ENCODE data around the gene PKM.

The PKM gene

DNA sequence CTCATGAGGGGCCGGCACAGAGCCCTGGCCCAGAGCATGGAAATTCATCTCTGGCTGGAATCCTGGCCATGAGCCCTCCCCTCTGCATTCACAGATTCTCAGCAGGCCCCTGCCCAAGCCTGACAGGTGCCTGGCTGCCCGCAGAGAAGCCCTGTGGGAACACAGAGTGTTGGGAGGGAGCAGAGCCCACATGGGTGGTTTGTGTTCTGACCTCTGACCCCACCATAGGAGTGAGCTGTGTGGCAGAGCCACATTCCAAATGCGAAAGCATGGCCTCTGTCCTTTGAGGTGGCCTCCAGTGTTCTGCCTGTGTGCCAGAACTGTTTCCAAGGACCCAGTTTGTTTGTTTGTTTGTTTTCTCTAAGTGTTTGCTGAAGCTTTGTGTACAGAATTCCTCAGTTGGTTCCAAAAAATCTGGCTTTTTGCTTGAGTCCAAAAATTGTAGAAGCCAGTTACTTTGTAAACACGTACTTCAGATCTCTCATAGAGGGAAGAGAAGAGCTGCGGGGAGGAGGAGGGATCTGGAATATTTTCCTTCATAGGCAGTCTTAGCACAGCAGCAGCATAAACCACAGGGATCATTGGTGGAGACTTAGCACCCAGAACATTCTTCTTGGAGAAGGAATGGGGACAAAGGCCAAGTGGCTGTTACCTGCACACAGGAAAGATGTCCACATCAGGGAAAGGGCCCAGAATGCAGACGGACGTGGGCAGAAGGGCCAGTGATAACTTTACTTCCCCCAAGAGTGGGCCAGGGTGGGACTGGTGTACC lies 69.4 kb downstream of the PKM start:
- Mint-ChIP-seq H3K4me3 (no peak overlapping the region), H3K36me3 (no peaks in the 10 kb centered on the region), H3K4me1 (no peaks in the 10 kb centered on the region), H3K27me3 (peaks cover 8% of the 10 kb centered on the region), H3K27ac (no peak overlapping the region), H3K9me3 (no peaks in the 10 kb centered on the region)
- DNase-seq: no peak
- CTCF ChIA-PET: interaction anchor here (1.1 kb wide), 1 partner anchor 408 kb away, joined by 3 read pairs; no protein-coding TSS in a partner anchor

GRCh38 chr15:72160696-72161245 lies 70.2 kb downstream of the PKM start:
- Mint-ChIP-seq H3K27me3 (peaks cover 10% of the 10 kb centered on the region), H3K4me3 (no peak overlapping the region), H3K27ac (no peak overlapping the region), H3K9me3 (no peaks in the 10 kb centered on the region), H3K36me3 (no peaks in the 10 kb centered on the region), H3K4me1 (peaks cover 4% of the 10 kb centered on the region)
- CTCF ChIA-PET: interaction anchor here (1.1 kb wide), 1 partner anchor 408 kb away, joined by 3 read pairs; no protein-coding TSS in a partner anchor
- no peak for DNase-seq

GRCh38 chr15:72156928-72157327 lies 74.1 kb downstream of the PKM start:
- no peak overlapping the region for H3K4me3 Mint-ChIP-seq
- no peak for DNase-seq
- H3K27me3 Mint-ChIP-seq: peaks cover 12% of the 10 kb centered on the region
- no peak overlapping the region for H3K27ac Mint-ChIP-seq
- no peaks in the 10 kb centered on the region for H3K9me3 Mint-ChIP-seq
- no peaks in the 10 kb centered on the region for H3K36me3 Mint-ChIP-seq
- CTCF ChIA-PET: interaction anchor here (0.7 to 2.9 kb wide), 10 partner anchors 9 to 770 kb away, joined by 3 to 46 read pairs (median 4); no protein-coding TSS in a partner anchor
- peaks cover 9% of the 10 kb centered on the region for H3K4me1 Mint-ChIP-seq

DNA sequence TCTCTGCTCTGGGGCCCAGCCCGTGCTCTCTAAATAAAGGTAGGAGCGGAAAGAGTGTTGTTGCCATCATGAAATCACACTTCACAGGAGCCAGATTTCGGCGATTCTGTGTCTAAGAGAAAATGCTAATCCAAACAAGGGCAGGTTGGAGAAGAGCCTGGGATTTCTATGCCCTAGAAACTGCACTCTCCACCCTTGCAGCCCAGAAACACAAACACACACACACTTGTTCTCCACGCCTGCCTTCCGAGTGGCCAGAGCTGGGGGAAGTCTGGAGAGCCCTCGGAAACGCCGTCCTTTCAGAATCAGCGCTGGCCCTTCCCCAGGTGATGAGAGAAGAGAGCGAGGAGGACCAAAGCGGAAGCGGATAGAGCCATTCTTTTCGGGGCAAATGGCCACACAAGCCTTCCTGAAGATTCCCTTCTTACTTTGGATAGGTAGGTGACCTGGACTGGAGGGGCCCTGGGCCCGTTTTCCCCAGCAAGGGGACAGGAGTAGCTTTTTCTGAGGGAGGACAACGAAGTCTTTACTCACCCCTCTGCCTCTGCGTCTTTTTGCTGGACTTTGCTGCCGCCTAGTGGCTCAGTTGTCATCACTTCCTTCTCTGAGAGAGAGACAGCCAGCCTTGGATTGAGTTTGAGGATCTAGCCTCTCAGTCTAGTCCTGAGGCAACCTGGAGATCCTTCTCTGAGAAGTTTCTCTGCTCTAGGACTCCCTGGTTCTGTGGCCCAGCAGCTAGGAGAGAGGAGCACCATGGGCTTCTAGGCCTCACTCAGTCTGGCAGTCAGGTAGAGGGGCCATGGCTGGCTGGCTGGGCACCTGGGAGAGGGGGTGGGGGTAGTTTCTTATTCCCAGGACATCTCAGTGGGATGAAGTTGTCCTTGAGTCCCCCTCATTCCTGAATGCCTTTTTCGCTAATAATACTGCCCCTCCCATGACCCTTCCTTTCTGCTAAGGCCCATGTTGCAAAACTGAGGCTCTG lies 75.1 kb downstream of the PKM start:
- CTCF ChIA-PET: interaction anchor here (0.6 to 2.9 kb wide), 17 partner anchors 9 to 769 kb away, joined by 3 to 46 read pairs (median 4); no protein-coding TSS in a partner anchor
- no peak overlapping the region for H3K27ac Mint-ChIP-seq
- peaks cover 12% of the 10 kb centered on the region for H3K27me3 Mint-ChIP-seq
- H3K36me3 Mint-ChIP-seq: no peaks in the 10 kb centered on the region
- H3K9me3 Mint-ChIP-seq: no peaks in the 10 kb centered on the region
- peak overlapping the region; percentile 65 for H3K4me3 Mint-ChIP-seq
- peak; percentile 89 for DNase-seq
- H3K4me1 Mint-ChIP-seq: peaks cover 9% of the 10 kb centered on the region

GRCh38 chr15:72155003-72155621 lies 75.9 kb downstream of the PKM start:
- peaks cover 9% of the 10 kb centered on the region for H3K4me1 Mint-ChIP-seq
- no peaks in the 10 kb centered on the region for H3K9me3 Mint-ChIP-seq
- no peaks in the 10 kb centered on the region for H3K36me3 Mint-ChIP-seq
- H3K4me3 Mint-ChIP-seq: no peak overlapping the region
- no peak for DNase-seq
- H3K27ac Mint-ChIP-seq: no peak overlapping the region
- CTCF ChIA-PET: interaction anchor here (0.9 to 2.9 kb wide), 5 partner anchors 351 to 411 kb away, joined by 4 to 46 read pairs (median 12); no protein-coding TSS in a partner anchor
- H3K27me3 Mint-ChIP-seq: peaks cover 12% of the 10 kb centered on the region

GRCh38 chr15:72154316-72154715 lies 76.7 kb downstream of the PKM start:
- Mint-ChIP-seq H3K4me1 (peaks cover 9% of the 10 kb centered on the region), H3K9me3 (no peaks in the 10 kb centered on the region), H3K27me3 (peaks cover 12% of the 10 kb centered on the region), H3K36me3 (no peaks in the 10 kb centered on the region), H3K4me3 (no peak overlapping the region), H3K27ac (no peak overlapping the region)
- no peak for DNase-seq
- CTCF ChIA-PET: interaction anchor here (1.2 to 2.8 kb wide), 2 partner anchors 12 to 351 kb away, joined by 3 to 12 read pairs; no protein-coding TSS in a partner anchor

DNA sequence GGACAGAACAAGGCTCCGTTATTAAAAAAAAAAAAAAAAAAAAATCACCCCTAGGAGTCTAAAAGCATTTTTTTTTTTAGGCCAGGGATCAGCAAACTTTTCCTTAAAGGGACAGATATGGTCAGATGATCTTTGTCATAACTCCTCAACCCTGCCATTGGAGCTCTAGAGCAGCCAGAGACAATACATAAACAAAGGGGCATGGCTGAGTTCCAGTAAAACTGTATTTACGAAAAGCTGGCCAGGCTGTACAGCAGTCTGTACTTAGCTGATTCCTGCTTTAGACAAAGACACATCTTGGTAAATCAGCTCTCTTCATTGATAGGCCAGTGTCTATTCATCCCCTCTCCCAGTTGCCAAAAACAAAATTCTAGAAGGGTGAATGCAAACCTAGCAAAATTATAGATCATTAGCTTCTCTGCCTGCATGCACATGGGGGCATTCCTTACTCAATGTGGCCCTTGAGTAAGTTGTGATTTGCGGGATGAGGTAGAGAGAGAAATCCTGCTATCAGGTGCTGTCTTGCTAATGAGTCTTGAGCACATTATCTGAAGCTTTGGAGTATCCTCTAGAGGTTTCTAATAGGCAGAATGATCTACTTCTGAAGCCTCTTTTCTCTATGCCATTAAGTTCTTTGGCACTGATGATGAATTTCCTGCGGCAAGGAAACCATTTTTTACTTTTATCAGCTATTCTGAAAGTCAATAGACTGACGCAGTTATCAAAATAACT lies 77.6 kb downstream of the PKM start:
- no peaks in the 10 kb centered on the region for H3K9me3 Mint-ChIP-seq
- no peak overlapping the region for H3K27ac Mint-ChIP-seq
- no peak overlapping the region for H3K4me3 Mint-ChIP-seq
- H3K27me3 Mint-ChIP-seq: peaks cover 12% of the 10 kb centered on the region
- DNase-seq: no peak
- H3K4me1 Mint-ChIP-seq: peaks cover 9% of the 10 kb centered on the region
- no peaks in the 10 kb centered on the region for H3K36me3 Mint-ChIP-seq
- CTCF ChIA-PET: interaction anchor here (0.7 to 2.8 kb wide), 4 partner anchors 13 to 372 kb away, joined by 3 to 12 read pairs (median 3); no protein-coding TSS in a partner anchor
